Panc1 (cell line): ENCODE results near the gene CNTN4.

Source experiments
- CTCF ChIP-seq: fragments of 450-650 bp; IDR thresholded peaks from 2 replicates; pipeline ENCODE4 v1.5.1; 2017; ENCODE audit warnings: mild to moderate bottlenecking
- POLR2AphosphoS5 ChIP-seq: IDR thresholded peaks from 2 replicates; pipeline ENCODE4 v1.6.1; 2012; ENCODE audit warnings: mild to moderate bottlenecking, low read depth, low read length, moderate library complexity
- REST ChIP-seq, 2 experiments: IDR thresholded peaks; 2 replicates each; pipeline ENCODE4 v1.6.1; 2011 to 2012; ENCODE audit warnings: low read depth in 2 of 2, control low read depth in 1 of 2, low read length in 1 of 2, mild to moderate bottlenecking in 1 of 2, moderate library complexity in 1 of 2; ENCODE audit not compliant: insufficient read depth in 1 of 2
- SIN3A ChIP-seq: IDR thresholded peaks from 2 replicates; pipeline ENCODE4 v1.6.1; 2012; ENCODE audit warnings: low read depth, mild to moderate bottlenecking, low read length, moderate library complexity, borderline replicate concordance; ENCODE audit not compliant: insufficient read depth
- TCF7L2 ChIP-seq: IDR thresholded peaks from 2 replicates; pipeline ENCODE4 v1.6.1; 2011; ENCODE audit warnings: mild to moderate bottlenecking, low read depth, low read length, inconsistent platforms

- TF ChIP-seq CTCF (no peak), POLR2AphosphoS5 (no peak), TCF7L2 (no peak), SIN3A (no peak), REST (IDR thresholded peaks at IDR 0.05; ENCODE audit: insufficient read depth in 1 of 2, low read depth in 2 of 2, low read length in 1 of 2) (no peak)
Observed at GRCh38 chr3:3084890-3085289, 986.2 kb downstream of the CNTN4 start.
